Spinal cord (tissue), 10 donors: ENCODE measurements around the gene MRPS2. TPM values are rescaled to one million over a fixed set of nuclear protein-coding genes. Genes with fewer than 3 reads are reported as not detected.
"Not testable (repeated sequence)": the region's sequence is repeated elsewhere in the genome, so short reads cannot be mapped to it uniquely, and the experiment has no call there.

Source experiments
- DNase-seq, 6 donors: peaks; one replicate each; pipeline versions ENCODE4 v3.0.0 to v3.0.0-alpha.2; 2013 to 2015; ENCODE audit warnings: low spot score in 6 of 6, low read depth in 4 of 6
- H3K27ac ChIP-seq: one replicate; pipeline ENCODE4 v1.5.1; 2013; ENCODE audit warnings: low read depth, low read length, control low read depth
- H3K27me3 ChIP-seq: one replicate; pipeline ENCODE4 v1.6.1; 2013; ENCODE audit warnings: low read length; ENCODE audit not compliant: control insufficient read depth, insufficient read depth
- H3K36me3 ChIP-seq: one replicate; pipeline ENCODE4 v1.6.1; 2013; ENCODE audit warnings: low read length; ENCODE audit not compliant: control insufficient read depth, insufficient read depth
- H3K4me1 ChIP-seq: one replicate; pipeline ENCODE4 v1.6.1; 2013; ENCODE audit warnings: low read length; ENCODE audit not compliant: control insufficient read depth, insufficient read depth
- H3K4me3 ChIP-seq: one replicate; pipeline ENCODE4 v1.5.1; 2013; ENCODE audit warnings: low read depth, low read length, control low read depth
- H3K9me3 ChIP-seq: one replicate; pipeline ENCODE4 v1.6.1; 2013; ENCODE audit warnings: low read length; ENCODE audit not compliant: control insufficient read depth, insufficient read depth
- WGBS: methylation state at CpG from one replicate; pipeline ENCODE4 v1.1.5; 2013; ENCODE audit warnings: missing lambda C conversion rate; ENCODE audit not compliant: insufficient coverage; 5-methylcytosine and 5-hydroxymethylcytosine counted together
- polyA plus RNA-seq, 2 donors: library from polyadenylated mRNA; unstranded; fragments of 120-200 nt; gene quantifications; one replicate each; pipeline ENCODE4 v1.2.1, GENCODE V29; 2013; ENCODE audit not compliant: insufficient read length in 2 of 2
- total RNA-seq, 2 donors: library from RNA; depleted of rRNA in 1 of 2; stranded (reverse); fragments of 120-200 nt in 1 of 2; fragments of >200 nt in 1 of 2; gene quantifications; one replicate each; pipeline versions ENCODE4 v1.2.3 to v1.2.4, GENCODE V29; 2013 to 2014
- donor health status: healthy.

The MRPS2 gene
- total and polyA plus RNA-seq, 4 donors, result 10.9 to 60.9 (median 38.5) TPM

GRCh38 chr9:135544981-135545635, 44.6 kb downstream of the MRPS2 start:
- no peaks in the 10 kb centered on the region for H3K4me1 ChIP-seq
- H3K4me3 ChIP-seq, result no peak overlapping the region
- no peaks in the 10 kb centered on the region for H3K36me3 ChIP-seq
- DNase-seq, result no peak
- H3K9me3 ChIP-seq, result no peaks in the 10 kb centered on the region
- no peaks in the 10 kb centered on the region for H3K27me3 ChIP-seq
- WGBS, result 88% methylated on average over 13 of the region's 18 CpGs
- no peak overlapping the region for H3K27ac ChIP-seq

- H3K36me3 ChIP-seq, H3K27me3 ChIP-seq, H3K27ac ChIP-seq, H3K4me3 ChIP-seq, H3K4me1 ChIP-seq, H3K9me3 ChIP-seq, DNase-seq: not testable (repeated sequence)
- 73% methylated on average over 10 of the region's 19 CpGs for WGBS
Observed at GRCh38 chr9:135545646-135546176, 45.2 kb downstream of the MRPS2 start, which contains the start of gene OBP2A. OBP2A (plus strand) TSS chr9:135546126; CDS start chr9:135546181, 55 bp downstream.

GRCh38 chr9:135546792-135547617, 46.5 kb downstream of the MRPS2 start:
- not testable (repeated sequence) for H3K36me3 ChIP-seq, DNase-seq, H3K4me1 ChIP-seq, H3K9me3 ChIP-seq, H3K27ac ChIP-seq, H3K4me3 ChIP-seq, H3K27me3 ChIP-seq
- WGBS, result 90% methylated on average over 15 of the region's 21 CpGs

GRCh38 chr9:135547756-135548736, 47.6 kb downstream of the MRPS2 start:
- 81% methylated on average over 26 of the region's 28 CpGs for WGBS

DNA sequence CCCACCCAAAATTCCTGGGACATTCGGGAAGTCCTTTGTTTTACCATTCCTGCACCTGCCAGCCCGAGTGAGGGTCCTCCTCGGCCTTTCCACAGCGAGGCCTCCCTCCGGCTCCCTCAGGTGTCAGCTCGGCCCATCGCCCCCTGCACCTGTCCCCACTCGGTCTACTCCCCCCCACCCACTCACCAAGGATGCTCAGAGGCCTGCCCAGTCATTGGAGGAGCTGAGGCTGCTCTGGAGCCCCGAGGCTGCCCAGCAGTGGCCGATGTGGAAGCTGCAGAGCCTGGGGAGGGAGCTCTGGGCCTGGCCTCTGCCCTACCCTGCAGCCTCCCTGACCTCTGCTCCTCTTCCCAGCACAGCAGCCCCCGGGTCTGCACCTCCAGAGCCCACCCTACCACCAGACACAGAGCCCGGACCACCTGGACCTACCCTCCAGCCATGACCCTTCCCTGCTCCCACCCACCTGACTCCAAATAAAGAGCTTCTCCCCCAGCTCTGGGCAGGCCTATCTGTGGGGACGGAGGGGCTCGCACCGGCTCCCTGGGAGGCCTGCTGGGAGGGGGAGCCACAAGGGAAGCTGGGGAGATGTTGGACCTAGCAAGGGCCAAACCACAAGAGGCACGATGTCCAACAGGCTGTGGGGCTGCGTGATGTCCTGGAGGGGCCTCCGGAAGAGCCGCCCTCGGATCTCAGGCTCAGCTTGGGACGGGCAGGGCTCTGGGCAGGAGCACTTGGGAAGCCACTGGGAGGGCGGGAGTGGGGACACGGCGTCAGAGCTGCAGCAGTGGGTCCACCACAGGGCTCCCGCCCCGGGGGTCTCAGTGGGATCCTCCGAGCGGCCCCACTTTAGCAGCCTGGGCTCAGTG, 49.2 kb downstream of the MRPS2 start:
- H3K4me3 ChIP-seq, H3K27ac ChIP-seq, H3K4me1 ChIP-seq, H3K27me3 ChIP-seq, H3K36me3 ChIP-seq, DNase-seq, H3K9me3 ChIP-seq: not testable (repeated sequence)
- 84% methylated on average over 24 of the region's 28 CpGs for whole genome bisulfite sequencing

More at GRCh38 chr9:135547756-135548736, 47.6 kb downstream of the MRPS2 start:
- Histone ChIP-seq H3K27me3 (no peaks in the 10 kb centered on the region), H3K4me1 (no peaks in the 10 kb centered on the region), H3K9me3 (no peaks in the 10 kb centered on the region), H3K36me3 (no peaks in the 10 kb centered on the region), H3K27ac (no peak overlapping the region), H3K4me3 (no peak overlapping the region)
- no peak for DNase-seq

- Histone ChIP-seq H3K27ac (no peak overlapping the region), H3K4me1 (no peaks in the 10 kb centered on the region), H3K9me3 (no peaks in the 10 kb centered on the region), H3K4me3 (no peak overlapping the region), H3K27me3 (no peaks in the 10 kb centered on the region), H3K36me3 (no peaks in the 10 kb centered on the region)
- WGBS, result 79% methylated on average over 13 of the region's 17 CpGs
- DNase-seq, result no peak
Observed at GRCh38 chr9:135550344-135550918, 49.9 kb downstream of the MRPS2 start.

DNA sequence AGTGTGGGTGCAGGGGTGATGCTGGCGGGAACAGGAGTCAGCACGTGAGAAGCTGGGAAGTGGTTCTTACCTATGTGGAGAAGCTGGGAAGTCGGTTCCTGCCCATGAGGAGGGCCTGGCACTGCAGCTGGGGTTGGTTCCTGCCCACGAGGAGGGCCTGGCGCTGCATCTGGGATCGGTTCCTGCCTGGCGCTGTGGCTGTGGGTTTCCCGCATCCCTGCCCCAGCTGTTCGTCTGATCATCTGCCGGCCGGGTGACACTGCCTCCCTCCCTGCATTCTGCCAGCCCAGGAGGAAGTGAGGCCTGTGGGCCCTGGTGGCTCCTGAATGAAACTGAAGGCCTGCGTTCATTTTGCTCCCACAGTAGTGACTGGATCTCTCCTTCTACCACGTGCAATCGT, 50.5 kb downstream of the MRPS2 start:
- DNase-seq, result no peak
- H3K9me3 ChIP-seq, result no peaks in the 10 kb centered on the region
- no peak overlapping the region for H3K27ac ChIP-seq
- no peaks in the 10 kb centered on the region for H3K4me1 ChIP-seq
- no peaks in the 10 kb centered on the region for H3K27me3 ChIP-seq
- H3K36me3 ChIP-seq, result no peaks in the 10 kb centered on the region
- 74% methylated on average over 13 of the region's 14 CpGs for WGBS
- no peak overlapping the region for H3K4me3 ChIP-seq

- 92% methylated on average over 13 of the region's 13 CpGs for WGBS
- H3K27ac ChIP-seq, result no peak overlapping the region
- no peaks in the 10 kb centered on the region for H3K4me1 ChIP-seq
- no peaks in the 10 kb centered on the region for H3K27me3 ChIP-seq
- no peaks in the 10 kb centered on the region for H3K9me3 ChIP-seq
- DNase-seq, result no peak
- no peaks in the 10 kb centered on the region for H3K36me3 ChIP-seq
- no peak overlapping the region for H3K4me3 ChIP-seq
Observed at GRCh38 chr9:135551456-135551855, 51.0 kb downstream of the MRPS2 start.
